Uterus (tissue), 2 donors: ENCODE data around the gene CEACAM6.

ENCODE experiments used
- POLR2A ChIP-seq, 2 donors: fragments of 450-650 bp; IDR thresholded peaks; one replicate each; pipeline ENCODE4 v1.6.1; 2016; ENCODE audit warnings: antibody characterized with exemption in 2 of 2, mild to moderate bottlenecking in 1 of 2, moderate library complexity in 1 of 2
- TF ChIP-seq, protein P1 (sequence below), 4 experiments: fragments of 200-600 bp in 2 of 4; fragments of 450-650 bp in 2 of 4; sonication (generic) in 2 of 4; IDR thresholded peaks; one replicate each; pipeline ENCODE4 v1.5.1; 2016 to 2019; ENCODE audit warnings: antibody characterized with exemption in 4 of 4, mild to moderate bottlenecking in 2 of 4, moderate library complexity in 1 of 4

DNA sequence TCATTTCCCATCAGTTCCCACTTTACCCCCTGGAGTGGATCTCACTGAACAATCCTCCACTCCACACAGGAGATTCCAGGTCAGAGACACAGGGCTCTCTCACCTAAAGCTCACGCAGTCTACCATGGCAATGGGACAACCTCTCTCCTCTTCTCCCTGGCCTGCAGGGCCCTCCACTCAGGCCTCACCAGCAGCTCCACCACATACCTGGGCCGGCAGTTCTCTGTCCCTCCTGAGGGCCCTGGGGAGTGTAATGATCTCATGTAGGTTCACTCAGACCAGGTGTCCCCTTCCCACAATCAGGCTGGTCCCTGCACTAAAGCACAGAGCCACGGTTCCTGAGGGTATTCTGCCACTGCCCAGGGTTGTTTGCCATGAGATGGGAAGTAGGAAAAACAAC, 56.7 kb downstream of the CEACAM6 start:
- TF ChIP-seq, protein P1, sequence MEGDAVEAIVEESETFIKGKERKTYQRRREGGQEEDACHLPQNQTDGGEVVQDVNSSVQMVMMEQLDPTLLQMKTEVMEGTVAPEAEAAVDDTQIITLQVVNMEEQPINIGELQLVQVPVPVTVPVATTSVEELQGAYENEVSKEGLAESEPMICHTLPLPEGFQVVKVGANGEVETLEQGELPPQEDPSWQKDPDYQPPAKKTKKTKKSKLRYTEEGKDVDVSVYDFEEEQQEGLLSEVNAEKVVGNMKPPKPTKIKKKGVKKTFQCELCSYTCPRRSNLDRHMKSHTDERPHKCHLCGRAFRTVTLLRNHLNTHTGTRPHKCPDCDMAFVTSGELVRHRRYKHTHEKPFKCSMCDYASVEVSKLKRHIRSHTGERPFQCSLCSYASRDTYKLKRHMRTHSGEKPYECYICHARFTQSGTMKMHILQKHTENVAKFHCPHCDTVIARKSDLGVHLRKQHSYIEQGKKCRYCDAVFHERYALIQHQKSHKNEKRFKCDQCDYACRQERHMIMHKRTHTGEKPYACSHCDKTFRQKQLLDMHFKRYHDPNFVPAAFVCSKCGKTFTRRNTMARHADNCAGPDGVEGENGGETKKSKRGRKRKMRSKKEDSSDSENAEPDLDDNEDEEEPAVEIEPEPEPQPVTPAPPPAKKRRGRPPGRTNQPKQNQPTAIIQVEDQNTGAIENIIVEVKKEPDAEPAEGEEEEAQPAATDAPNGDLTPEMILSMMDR (IDR thresholded peaks at IDR 0.05): no peak
- TF ChIP-seq POLR2A (IDR thresholded peaks at IDR 0.05): no peak
